ENCODE results near the gene POMC. TPM values are rescaled to one million over a fixed set of nuclear protein-coding genes. Genes with fewer than 3 reads are reported as not detected.
A peak's percentile ranks its signal among the peaks of the same experiment; 100 is the strongest.

The POMC gene
- total RNA-seq, 2 experiments from 2014 or later: 6.1 to 6.4 TPM

GRCh38 chr2:25197336-25198208 lies 29.2 kb upstream of the POMC start:
- Mint-ChIP-seq H3K36me3 (no peaks in the 10 kb centered on the region), H3K9me3 (no peaks in the 10 kb centered on the region), H3K4me3 (no peak overlapping the region), H3K27me3 (peaks cover 2% of the 10 kb centered on the region), H3K4me1 (peaks cover 5% of the 10 kb centered on the region), H3K27ac (no peak overlapping the region)
- DNase-seq (no peak), ATAC-seq (ENCODE audit: low read depth) (no peak)
- POLR2A ChIA-PET: interaction anchor here (0.7 kb wide), 1 partner anchor 28 kb away, joined by 3 read pairs; no protein-coding TSS in a partner anchor

- DNase-seq: no peak
- no peaks in the 10 kb centered on the region for H3K36me3 Mint-ChIP-seq
- ATAC-seq (ENCODE audit: low read depth): no peak
- POLR2A ChIA-PET: no interaction called here
- H3K27ac Mint-ChIP-seq: no peak overlapping the region
- H3K4me1 Mint-ChIP-seq: peaks cover 2% of the 10 kb centered on the region
- H3K9me3 Mint-ChIP-seq: no peaks in the 10 kb centered on the region
- H3K27me3 Mint-ChIP-seq: no peaks in the 10 kb centered on the region
- H3K4me3 Mint-ChIP-seq: no peak overlapping the region
Observed at GRCh38 chr2:25194576-25195122, 26.3 kb upstream of the POMC start.

GRCh38 chr2:25190536-25190935 lies 22.2 kb upstream of the POMC start:
- Mint-ChIP-seq H3K27me3 (no peaks in the 10 kb centered on the region), H3K36me3 (no peaks in the 10 kb centered on the region), H3K4me1 (peaks cover 2% of the 10 kb centered on the region), H3K4me3 (no peak overlapping the region), H3K9me3 (no peaks in the 10 kb centered on the region), H3K27ac (no peak overlapping the region)
- POLR2A ChIA-PET: no interaction called here
- ATAC-seq (ENCODE audit: low read depth) (no peak), DNase-seq (no peak)

GRCh38 chr2:25188405-25188804 lies 20.0 kb upstream of the POMC start:
- Mint-ChIP-seq H3K36me3 (no peaks in the 10 kb centered on the region), H3K9me3 (no peaks in the 10 kb centered on the region), H3K4me3 (no peak overlapping the region), H3K4me1 (peaks cover 2% of the 10 kb centered on the region), H3K27me3 (no peaks in the 10 kb centered on the region), H3K27ac (no peak overlapping the region)
- POLR2A ChIA-PET: interaction anchor here (0.6 kb wide), 1 partner anchor 575 kb away, joined by 4 read pairs; no protein-coding TSS in a partner anchor
- no peak for ATAC-seq (ENCODE audit: low read depth)
- DNase-seq: no peak

GRCh38 chr2:25187729-25188350 lies 19.5 kb upstream of the POMC start:
- ATAC-seq (ENCODE audit: low read depth) (no peak), DNase-seq (no peak)
- no peaks in the 10 kb centered on the region for H3K36me3 Mint-ChIP-seq
- no peaks in the 10 kb centered on the region for H3K9me3 Mint-ChIP-seq
- no peaks in the 10 kb centered on the region for H3K27me3 Mint-ChIP-seq
- no peak overlapping the region for H3K27ac Mint-ChIP-seq
- peaks cover 2% of the 10 kb centered on the region for H3K4me1 Mint-ChIP-seq
- no peak overlapping the region for H3K4me3 Mint-ChIP-seq
- POLR2A ChIA-PET: interaction anchor here (0.6 kb wide), 1 partner anchor 574 kb away, joined by 4 read pairs; no protein-coding TSS in a partner anchor

- no peak for ATAC-seq (ENCODE audit: low read depth)
- Mint-ChIP-seq H3K4me1 (no peaks in the 10 kb centered on the region), H3K4me3 (no peak overlapping the region), H3K27me3 (peaks cover 6% of the 10 kb centered on the region), H3K27ac (no peak overlapping the region), H3K9me3 (no peaks in the 10 kb centered on the region), H3K36me3 (no peaks in the 10 kb centered on the region)
- no peak for DNase-seq
- POLR2A ChIA-PET: no interaction called here
Observed at GRCh38 chr2:25184254-25184653, 15.9 kb upstream of the POMC start.

- Mint-ChIP-seq H3K27ac (no peak overlapping the region), H3K4me3 (no peak overlapping the region), H3K36me3 (no peaks in the 10 kb centered on the region), H3K27me3 (peaks cover 20% of the 10 kb centered on the region), H3K9me3 (no peaks in the 10 kb centered on the region), H3K4me1 (peaks cover 2% of the 10 kb centered on the region)
- ATAC-seq (ENCODE audit: low read depth) (no peak), DNase-seq (no peak)
- POLR2A ChIA-PET: no interaction called here
Observed at GRCh38 chr2:25178976-25179375, 10.6 kb upstream of the POMC start.

- Mint-ChIP-seq H3K27ac (no peak overlapping the region), H3K9me3 (no peaks in the 10 kb centered on the region)
- no peak for DNase-seq
Observed at GRCh38 chr2:25177211-25177611, 8.8 kb upstream of the POMC start.

GRCh38 chr2:25176541-25177181 lies 8.3 kb upstream of the POMC start:
- ATAC-seq (ENCODE audit: low read depth): no peak
- no peak overlapping the region for H3K4me3 Mint-ChIP-seq
- H3K36me3 Mint-ChIP-seq: no peaks in the 10 kb centered on the region
- DNase-seq: no peak
- no peak overlapping the region for H3K27ac Mint-ChIP-seq
- H3K4me1 Mint-ChIP-seq: peaks cover 4% of the 10 kb centered on the region
- H3K9me3 Mint-ChIP-seq: no peaks in the 10 kb centered on the region
- POLR2A ChIA-PET: no interaction called here
- peaks cover 37% of the 10 kb centered on the region for H3K27me3 Mint-ChIP-seq

More at GRCh38 chr2:25177211-25177611, 8.8 kb upstream of the POMC start:
- ATAC-seq (ENCODE audit: low read depth): no peak
- no peaks in the 10 kb centered on the region for H3K36me3 Mint-ChIP-seq
- peaks cover 31% of the 10 kb centered on the region for H3K27me3 Mint-ChIP-seq
- POLR2A ChIA-PET: no interaction called here
- H3K4me1 Mint-ChIP-seq: peaks cover 4% of the 10 kb centered on the region
- H3K4me3 Mint-ChIP-seq: no peak overlapping the region

- Mint-ChIP-seq H3K27ac (no peak overlapping the region), H3K4me3 (no peak overlapping the region), H3K27me3 (peaks cover 39% of the 10 kb centered on the region), H3K36me3 (no peaks in the 10 kb centered on the region), H3K4me1 (peaks cover 4% of the 10 kb centered on the region), H3K9me3 (no peaks in the 10 kb centered on the region)
- POLR2A ChIA-PET: no interaction called here
- ATAC-seq (ENCODE audit: low read depth) (no peak), DNase-seq (no peak)
Observed at GRCh38 chr2:25176138-25176537, 7.8 kb upstream of the POMC start.

- H3K4me3 Mint-ChIP-seq: no peak overlapping the region
- H3K36me3 Mint-ChIP-seq: no peaks in the 10 kb centered on the region
- peak overlapping the region; percentile 25 for H3K27ac Mint-ChIP-seq
- no peaks in the 10 kb centered on the region for H3K9me3 Mint-ChIP-seq
- no peak for ATAC-seq (ENCODE audit: low read depth)
- POLR2A ChIA-PET: no interaction called here
- no peak for DNase-seq
- peaks cover 51% of the 10 kb centered on the region for H3K27me3 Mint-ChIP-seq
- peaks cover 4% of the 10 kb centered on the region for H3K4me1 Mint-ChIP-seq
Observed at GRCh38 chr2:25174192-25174861, 5.9 kb upstream of the POMC start.

- H3K36me3 Mint-ChIP-seq: no peaks in the 10 kb centered on the region
- H3K27me3 Mint-ChIP-seq: peaks cover 57% of the 10 kb centered on the region
- DNase-seq (no peak), ATAC-seq (ENCODE audit: low read depth) (no peak)
- H3K9me3 Mint-ChIP-seq: no peaks in the 10 kb centered on the region
- H3K27ac Mint-ChIP-seq: no peak overlapping the region
- no peak overlapping the region for H3K4me3 Mint-ChIP-seq
- peaks cover 8% of the 10 kb centered on the region for H3K4me1 Mint-ChIP-seq
- POLR2A ChIA-PET: no interaction called here
Observed at GRCh38 chr2:25173719-25174118, 5.3 kb upstream of the POMC start.

- no peaks in the 10 kb centered on the region for H3K9me3 Mint-ChIP-seq
- no peak overlapping the region for H3K27ac Mint-ChIP-seq
- peaks cover 68% of the 10 kb centered on the region for H3K27me3 Mint-ChIP-seq
- DNase-seq (no peak), ATAC-seq (ENCODE audit: low read depth) (no peak)
- no peaks in the 10 kb centered on the region for H3K36me3 Mint-ChIP-seq
- POLR2A ChIA-PET: no interaction called here
- H3K4me1 Mint-ChIP-seq: peaks cover 16% of the 10 kb centered on the region
- H3K4me3 Mint-ChIP-seq: no peak overlapping the region
Observed at GRCh38 chr2:25170888-25171287, 2.5 kb upstream of the POMC start.

All from activated naive CD8-positive, alpha-beta T cell treated with anti-CD3 and anti-CD28 coated beads, Interleukin-2, amount 10 ng/mL, durations not matched to agents 7 days and 5 days (primary cell).